ENCODE results near the gene KRT77.

KRT77 gene

DNA sequence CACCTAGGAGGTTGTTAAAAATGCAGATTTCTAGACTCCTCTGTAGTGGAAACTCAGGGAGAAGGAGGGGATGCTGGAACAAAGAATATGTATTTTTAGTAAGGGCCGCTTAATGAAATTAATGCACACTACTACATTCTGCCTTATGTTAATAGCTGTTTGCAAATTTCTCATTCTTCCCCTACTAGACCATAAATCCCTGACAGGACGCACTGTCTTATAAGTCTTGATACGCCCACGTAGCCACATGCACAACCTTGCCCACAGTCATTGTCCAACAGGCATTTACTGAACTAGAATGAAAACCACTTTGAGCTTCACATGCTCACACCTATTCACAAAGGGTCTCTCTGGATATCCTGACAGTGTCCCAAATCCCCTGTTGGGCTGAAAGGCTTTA is 61.9 kb downstream of the KRT77 start:
- Histone ChIP-seq H3K36me3 (replicated peaks; ENCODE audit: insufficient read depth, low read length) (no peaks in the 10 kb centered on the region), H3F3A (ENCODE audit: insufficient read depth, low read length) (no peaks in the 10 kb centered on the region), H3K4me1 (ENCODE audit: low read length) (no peaks in the 10 kb centered on the region), H3K9me2 (replicated peaks; ENCODE audit: insufficient read depth, low read length) (no peaks in the 10 kb centered on the region), H2AFZ (ENCODE audit: low read length) (no peak overlapping the region), H3K27ac (ENCODE audit: low read length) (no peak overlapping the region), H3K9me3 (replicated peaks; ENCODE audit: insufficient read depth, low read length) (no peaks in the 10 kb centered on the region), H3K79me2 (ENCODE audit: low read length) (no peaks in the 10 kb centered on the region), H3K27me3 (replicated peaks; ENCODE audit: insufficient read depth, low read length) (peaks cover 52% of the 10 kb centered on the region), H3K4me2 (ENCODE audit: low read depth, low read length) (no peak overlapping the region), H3K9ac (ENCODE audit: low read length) (no peak overlapping the region), H4K20me1 (ENCODE audit: insufficient read depth, low read length) (no peaks in the 10 kb centered on the region), H3K4me3 (ENCODE audit: low read length) (no peak overlapping the region)
- DNase-seq, result no peak
- TF ChIP-seq EZH2phosphoT487 (IDR thresholded peaks at IDR 0.05; ENCODE audit: low read length), result no peak
- no peak for TF ChIP-seq EZH2 (optimal IDR thresholded peaks at IDR 0.05; ENCODE audit: low read depth, low read length)
- TF ChIP-seq, protein P1, sequence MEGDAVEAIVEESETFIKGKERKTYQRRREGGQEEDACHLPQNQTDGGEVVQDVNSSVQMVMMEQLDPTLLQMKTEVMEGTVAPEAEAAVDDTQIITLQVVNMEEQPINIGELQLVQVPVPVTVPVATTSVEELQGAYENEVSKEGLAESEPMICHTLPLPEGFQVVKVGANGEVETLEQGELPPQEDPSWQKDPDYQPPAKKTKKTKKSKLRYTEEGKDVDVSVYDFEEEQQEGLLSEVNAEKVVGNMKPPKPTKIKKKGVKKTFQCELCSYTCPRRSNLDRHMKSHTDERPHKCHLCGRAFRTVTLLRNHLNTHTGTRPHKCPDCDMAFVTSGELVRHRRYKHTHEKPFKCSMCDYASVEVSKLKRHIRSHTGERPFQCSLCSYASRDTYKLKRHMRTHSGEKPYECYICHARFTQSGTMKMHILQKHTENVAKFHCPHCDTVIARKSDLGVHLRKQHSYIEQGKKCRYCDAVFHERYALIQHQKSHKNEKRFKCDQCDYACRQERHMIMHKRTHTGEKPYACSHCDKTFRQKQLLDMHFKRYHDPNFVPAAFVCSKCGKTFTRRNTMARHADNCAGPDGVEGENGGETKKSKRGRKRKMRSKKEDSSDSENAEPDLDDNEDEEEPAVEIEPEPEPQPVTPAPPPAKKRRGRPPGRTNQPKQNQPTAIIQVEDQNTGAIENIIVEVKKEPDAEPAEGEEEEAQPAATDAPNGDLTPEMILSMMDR (IDR thresholded peaks at IDR 0.05; ENCODE audit: low read length), result no peak
